GM23248 (cell line): ENCODE results near the gene VTI1A. TPM values are rescaled to one million over a fixed set of nuclear protein-coding genes. Genes with fewer than 3 reads are reported as not detected.
A peak's percentile ranks its signal among the peaks of the same experiment; 100 is the strongest.

Experiments
- DNase-seq: peaks from one replicate; pipeline ENCODE4 v3.0.0-alpha.2; 2015
- H2AFZ ChIP-seq: fragments of 200-600 bp; sonication (generic); 2 replicates; pipeline ENCODE4 v1.6.1; 2016; ENCODE audit warnings: antibody characterized with exemption
- H3F3A ChIP-seq: fragments of 200-600 bp; sonication (generic); 2 replicates; pipeline ENCODE4 v1.6.1; 2016; ENCODE audit warnings: mild to moderate bottlenecking, antibody characterized with exemption, mixed run types; ENCODE audit not compliant: insufficient read depth
- H3K27ac ChIP-seq: fragments of 200-600 bp; sonication (generic); 2 replicates; pipeline ENCODE4 v1.5.1; 2016; ENCODE audit warnings: mild to moderate bottlenecking
- H3K27me3 ChIP-seq: fragments of 200-600 bp; sonication (generic); replicated peaks from 2 replicates; pipeline ENCODE4 v1.6.1; 2016; ENCODE audit warnings: mild to moderate bottlenecking; ENCODE audit not compliant: insufficient read depth
- H3K36me3 ChIP-seq: fragments of 200-600 bp; sonication (generic); 2 replicates; pipeline ENCODE4 v1.6.1; 2016; ENCODE audit warnings: low read depth, mild to moderate bottlenecking
- H3K4me1 ChIP-seq: fragments of 200-600 bp; sonication (generic); 2 replicates; pipeline ENCODE4 v1.6.1; 2016; ENCODE audit warnings: mild to moderate bottlenecking; ENCODE audit not compliant: insufficient read depth
- H3K4me2 ChIP-seq: fragments of 200-600 bp; sonication (generic); one replicate; pipeline ENCODE4 v1.6.1; 2016; ENCODE audit warnings: mild to moderate bottlenecking; ENCODE audit not compliant: unreplicated experiment
- H3K4me3 ChIP-seq: fragments of 200-600 bp; sonication (generic); 2 replicates; pipeline ENCODE4 v1.5.1; 2016; ENCODE audit warnings: mild to moderate bottlenecking
- H3K79me2 ChIP-seq: fragments of 200-600 bp; sonication (generic); 2 replicates; pipeline ENCODE4 v1.6.1; 2016; ENCODE audit warnings: mild to moderate bottlenecking; ENCODE audit not compliant: insufficient read depth
- H3K9ac ChIP-seq: fragments of 200-600 bp; sonication (generic); 2 replicates; pipeline ENCODE4 v1.6.1; 2016; ENCODE audit warnings: mild to moderate bottlenecking
- H3K9me2 ChIP-seq: fragments of 200-600 bp; sonication (generic); 2 replicates; pipeline ENCODE4 v1.6.1; 2016; ENCODE audit warnings: mixed run types, mild to moderate bottlenecking, moderate library complexity; ENCODE audit not compliant: insufficient read depth
- H3K9me3 ChIP-seq: fragments of 200-600 bp; sonication (generic); one replicate; pipeline ENCODE4 v1.6.1; 2017; ENCODE audit warnings: low read depth
- H4K20me1 ChIP-seq: fragments of 200-600 bp; sonication (generic); 2 replicates; pipeline ENCODE4 v1.6.0; 2016; ENCODE audit not compliant: insufficient read depth
- EZH2 ChIP-seq: fragments of 200-600 bp; sonication (generic); IDR thresholded peaks from 2 replicates; pipeline ENCODE4 v1.6.1; 2018; ENCODE audit warnings: antibody characterized with exemption, mild to moderate bottlenecking; ENCODE audit not compliant: insufficient read depth, poor library complexity, severe bottlenecking
- EZH2phosphoT487 ChIP-seq: fragments of 200-600 bp; sonication (generic); IDR thresholded peaks from 2 replicates; pipeline ENCODE4 v1.6.1; 2018; ENCODE audit warnings: antibody characterized with exemption, moderate library complexity, mild to moderate bottlenecking, low read depth; ENCODE audit not compliant: insufficient read depth
- WGBS, 2 experiments: methylation state at CpG; one replicate each; pipeline ENCODE4 v1.1.6; 2015 to 2017; ENCODE audit warnings: low lambda C conversion rate in 2 of 2, low coverage in 1 of 2; ENCODE audit errors: missing lambda C conversion rate in 2 of 2; 5-methylcytosine and 5-hydroxymethylcytosine counted together
- in situ Hi-C: fragments of 300-500 bp; cut with MboI; formaldehyde crosslinking; loops from 2 replicates; pipeline ENCODE4 v1.15.0; 2020
- polyA plus RNA-seq: library from polyadenylated mRNA; unstranded; fragments of >200 nt; fragmentation: Nextera tagmentation; extraction: Ambion mirVana; gene quantifications from 2 replicates; pipeline ENCODE4 v1.2.1, GENCODE V29; 2016
- total RNA-seq: library from RNA; depleted of rRNA; stranded (reverse); fragments of >200 nt; shearing (Covaris generic); gene quantifications from 2 replicates; pipeline ENCODE4 v1.2.3, GENCODE V29; 2014

The VTI1A gene
- total and polyA plus RNA-seq, 2 experiments from 2014 or later = 21.6 to 26.4 TPM

DNA sequence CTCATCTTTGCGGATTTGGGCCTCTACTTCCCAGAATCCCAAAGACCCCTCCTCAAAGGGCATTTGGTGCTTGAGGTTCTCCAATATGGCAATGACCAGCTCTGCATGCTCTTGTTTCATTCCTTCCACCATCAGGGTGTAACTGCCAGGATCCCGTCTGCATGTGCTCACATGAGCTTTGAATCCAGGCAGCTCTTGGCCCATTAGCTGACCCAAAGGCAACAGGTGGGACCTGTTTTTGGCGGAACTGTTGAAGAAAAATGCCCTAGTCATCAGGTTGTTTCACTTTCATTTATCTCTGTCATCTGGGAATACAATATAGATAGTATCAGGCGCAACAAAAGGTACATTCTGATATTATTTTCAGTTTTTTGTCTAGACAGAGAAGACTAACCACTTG is 343.9 kb downstream of the VTI1A start:
- Histone ChIP-seq H3K4me1 (peaks cover 15% of the 10 kb centered on the region), H4K20me1 (no peaks in the 10 kb centered on the region), H3K9me3 (no peaks in the 10 kb centered on the region), H3K79me2 (no peaks in the 10 kb centered on the region), H3K9ac (no peak overlapping the region), H3K36me3 (no peaks in the 10 kb centered on the region), H3K9me2 (no peaks in the 10 kb centered on the region), H3K27ac (no peak overlapping the region), H2AFZ (no peak overlapping the region), H3K27me3 (no peaks in the 10 kb centered on the region), H3K4me3 (no peak overlapping the region), H3K4me2 (no peak overlapping the region), H3F3A (peaks cover 25% of the 10 kb centered on the region)
- in situ Hi-C loops = no loop called here
- TF ChIP-seq EZH2 (no peak), EZH2phosphoT487 (no peak)
- no peak for DNase-seq
- WGBS, 2 experiments = 92 to 94% methylated on average over 4 of the region's 4 CpGs

- no peaks in the 10 kb centered on the region for H3K36me3 ChIP-seq
- no peaks in the 10 kb centered on the region for H3K9me3 ChIP-seq
- H2AFZ ChIP-seq = no peak overlapping the region
- TF ChIP-seq EZH2phosphoT487 (no peak), EZH2 (no peak)
- H3F3A ChIP-seq = peaks cover 25% of the 10 kb centered on the region
- H3K27ac ChIP-seq = no peak overlapping the region
- 95 to 98% methylated on average over 2 of the region's 2 CpGs for WGBS, 2 experiments
- H3K79me2 ChIP-seq = no peaks in the 10 kb centered on the region
- no peak for DNase-seq
- no peak overlapping the region for H3K4me3 ChIP-seq
- H3K9me2 ChIP-seq = no peaks in the 10 kb centered on the region
- in situ Hi-C loops = no loop called here
- no peak overlapping the region for H3K4me2 ChIP-seq
- H3K27me3 ChIP-seq = no peaks in the 10 kb centered on the region
- H4K20me1 ChIP-seq = no peaks in the 10 kb centered on the region
- peaks cover 15% of the 10 kb centered on the region for H3K4me1 ChIP-seq
- no peak overlapping the region for H3K9ac ChIP-seq
These were observed 344.4 kb downstream of the VTI1A start for GRCh38 chr10:112791447-112791846.

DNA sequence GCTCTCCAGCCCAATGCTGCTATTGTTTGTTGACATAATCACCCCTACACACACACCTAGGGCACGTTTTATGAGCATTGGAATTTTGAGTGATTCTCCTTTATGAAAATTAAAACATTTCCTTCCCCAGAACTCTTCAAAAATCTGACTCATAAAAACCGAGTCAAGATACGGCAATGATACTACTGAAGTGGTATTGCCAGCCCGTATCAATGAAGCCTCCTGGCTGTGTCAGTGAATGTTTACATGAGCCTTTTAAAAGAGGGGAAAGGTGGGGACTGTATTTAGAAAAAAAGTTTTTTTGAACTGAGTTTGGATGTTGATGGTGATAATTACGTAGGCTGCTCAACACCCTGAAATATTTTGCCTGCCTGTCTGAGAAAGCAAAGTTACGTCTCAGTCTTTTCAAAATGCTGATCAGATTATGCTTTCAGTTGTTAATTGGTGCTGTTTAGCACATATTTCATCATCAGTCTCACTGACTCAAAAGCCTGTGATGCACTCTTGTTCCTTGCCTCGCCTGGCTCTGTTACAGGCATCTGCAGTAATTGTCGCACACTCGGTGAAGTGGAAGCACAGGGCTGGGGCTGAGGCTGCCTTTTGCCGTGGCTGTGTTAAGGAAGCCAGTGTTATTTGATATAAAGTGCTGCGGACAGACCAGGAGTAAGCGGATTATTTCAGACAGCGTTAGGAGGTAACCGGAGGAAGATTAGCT is 345.6 kb downstream of the VTI1A start:
- peak overlapping the region; percentile 70 for H3K27ac ChIP-seq
- H3K9ac ChIP-seq = peak overlapping the region; percentile 66
- peak overlapping the region; percentile 65 for H3K4me3 ChIP-seq
- peak overlapping the region; percentile 81 for H3K4me2 ChIP-seq
- H3K79me2 ChIP-seq = no peaks in the 10 kb centered on the region
- no peaks in the 10 kb centered on the region for H3K9me3 ChIP-seq
- peak overlapping the region; percentile 54 for H2AFZ ChIP-seq
- peaks cover 15% of the 10 kb centered on the region for H3K4me1 ChIP-seq
- H3K36me3 ChIP-seq = no peaks in the 10 kb centered on the region
- TF ChIP-seq EZH2phosphoT487 (no peak), EZH2 (no peak)
- H3F3A ChIP-seq = peaks cover 25% of the 10 kb centered on the region
- 8 to 9% methylated on average over 14 of the region's 14 CpGs for WGBS, 2 experiments
- no peaks in the 10 kb centered on the region for H3K9me2 ChIP-seq
- H4K20me1 ChIP-seq = no peaks in the 10 kb centered on the region
- in situ Hi-C loops = no loop called here
- no peaks in the 10 kb centered on the region for H3K27me3 ChIP-seq
- peak; percentile 91 for DNase-seq

DNA sequence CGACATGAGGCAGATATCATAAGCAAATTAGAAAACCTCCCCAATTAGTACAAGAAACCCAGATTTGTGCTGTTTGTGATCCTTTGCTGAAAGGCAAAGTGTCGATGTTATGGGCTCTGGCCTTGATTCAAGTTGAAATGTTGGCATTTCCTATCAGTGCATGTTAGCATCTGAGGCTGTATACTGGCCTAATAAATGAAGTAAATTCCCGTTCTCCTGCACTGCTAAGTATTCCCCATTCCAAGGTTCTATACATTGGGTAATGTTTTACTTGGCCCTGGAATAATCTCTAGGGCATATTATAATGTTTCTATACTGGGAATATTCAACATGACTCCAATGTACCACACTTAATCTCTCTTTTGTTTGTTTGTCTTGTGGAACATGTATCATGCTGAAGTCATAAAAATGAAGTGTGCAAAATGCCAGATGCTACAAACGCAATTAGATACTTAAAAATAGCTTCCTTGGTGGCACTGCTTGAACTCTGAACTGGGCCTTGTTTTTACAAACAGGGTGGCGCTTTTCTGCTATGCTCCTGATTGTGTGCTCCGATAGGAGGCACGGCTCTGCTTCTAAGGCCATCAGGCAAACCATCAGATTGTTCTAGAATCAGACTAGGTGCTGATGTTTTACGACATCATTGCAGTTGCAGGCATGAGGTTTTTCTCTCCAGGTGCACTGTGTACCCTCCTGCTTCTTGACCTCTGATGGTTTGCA is 346.3 kb downstream of the VTI1A start:
- H3K9ac ChIP-seq = peak overlapping the region; percentile 66
- WGBS, 2 experiments = 24 to 26% methylated on average over 8 of the region's 8 CpGs
- no peaks in the 10 kb centered on the region for H4K20me1 ChIP-seq
- H3K9me2 ChIP-seq = no peaks in the 10 kb centered on the region
- H3K9me3 ChIP-seq = no peaks in the 10 kb centered on the region
- H3K27me3 ChIP-seq = no peaks in the 10 kb centered on the region
- peak overlapping the region; percentile 81 for H3K4me2 ChIP-seq
- H3K4me1 ChIP-seq = peaks cover 15% of the 10 kb centered on the region
- TF ChIP-seq EZH2 (no peak), EZH2phosphoT487 (no peak)
- H3K36me3 ChIP-seq = no peaks in the 10 kb centered on the region
- in situ Hi-C loops = no loop called here
- DNase-seq = peak; percentile 61
- peak overlapping the region; percentile 54 for H2AFZ ChIP-seq
- H3F3A ChIP-seq = peaks cover 25% of the 10 kb centered on the region
- H3K4me3 ChIP-seq = peak overlapping the region; percentile 65
- H3K79me2 ChIP-seq = no peaks in the 10 kb centered on the region
- peak overlapping the region; percentile 70 for H3K27ac ChIP-seq
